ENCODE results near the gene BARX2.

DNA sequence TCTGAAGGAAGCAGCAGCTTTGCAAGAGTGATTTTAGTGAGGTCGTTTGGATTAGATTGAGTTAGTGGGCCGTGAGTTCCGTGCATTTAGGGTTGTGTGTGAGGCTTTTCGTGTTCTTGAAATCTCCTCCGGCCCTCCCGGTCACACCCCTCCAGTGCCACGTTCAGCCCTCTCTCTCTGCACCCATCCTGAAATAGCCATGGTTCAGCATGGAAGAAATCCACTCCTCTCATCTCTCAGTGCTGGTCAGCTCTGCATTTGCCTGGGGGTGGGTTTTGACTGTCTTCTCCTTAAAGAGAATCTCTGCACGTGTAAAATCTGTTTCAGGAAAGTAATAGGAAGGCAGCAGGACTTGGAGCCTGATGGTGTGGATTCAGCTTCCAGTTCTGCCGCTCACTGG lies 19.8 kb downstream of the BARX2 start:
- TF ChIP-seq GATA3 (IDR thresholded peaks at IDR 0.05; ENCODE audit: low read depth, low read length) (no peak), GATA2 (IDR thresholded peaks at IDR 0.05; ENCODE audit: low read depth, low read length) (no peak)

All from SH-SY5Y (cell line).